Raji (cell line): ENCODE data around the gene GPR52.

ENCODE experiments used
- POLR2A ChIP-seq: IDR thresholded peaks from 2 replicates; pipeline ENCODE4 v1.6.1; 2011; ENCODE audit warnings: low read depth, low read length, control low read depth; ENCODE audit not compliant: insufficient read depth

GPR52 gene

GRCh38 chr1:174445351-174445750 lies 2.4 kb upstream of the GPR52 start:
- no peak for TF ChIP-seq POLR2A

GRCh38 chr1:174445817-174446216 lies 1.9 kb upstream of the GPR52 start:
- TF ChIP-seq POLR2A: no peak

- TF ChIP-seq POLR2A: no peak
Measured at GRCh38 chr1:174448531-174448883, 743 bp downstream of the GPR52 start.

- TF ChIP-seq POLR2A: no peak
Measured at GRCh38 chr1:174448974-174449373, 1.2 kb downstream of the GPR52 start.

GRCh38 chr1:174451408-174451807 lies 3.6 kb downstream of the GPR52 start:
- no peak for TF ChIP-seq POLR2A

GRCh38 chr1:174465855-174466254 lies 18.1 kb downstream of the GPR52 start:
- TF ChIP-seq POLR2A: no peak

DNA sequence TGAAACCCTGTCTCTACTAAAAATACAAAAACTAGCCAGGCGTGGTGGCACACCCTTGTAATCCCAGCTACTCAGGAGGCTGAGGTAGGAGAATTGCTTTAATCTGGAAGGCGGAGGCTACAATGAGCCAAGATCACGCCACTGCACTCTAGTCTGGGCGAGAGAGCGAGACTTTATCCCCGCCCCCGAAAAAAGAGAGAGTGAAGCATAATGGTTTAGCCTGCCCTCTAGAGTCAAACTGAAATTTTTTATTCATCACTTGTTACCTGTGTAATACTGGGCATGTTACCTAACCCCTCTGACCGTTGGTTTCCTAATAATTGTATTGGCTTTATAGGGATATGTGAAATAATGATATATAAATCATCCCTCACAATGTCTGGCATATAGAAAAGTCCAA lies 18.8 kb downstream of the GPR52 start:
- TF ChIP-seq POLR2A: no peak

GRCh38 chr1:174469052-174469451 lies 21.3 kb downstream of the GPR52 start:
- no peak for TF ChIP-seq POLR2A

- TF ChIP-seq POLR2A: no peak
Measured at GRCh38 chr1:174469687-174470086, 21.9 kb downstream of the GPR52 start.

DNA sequence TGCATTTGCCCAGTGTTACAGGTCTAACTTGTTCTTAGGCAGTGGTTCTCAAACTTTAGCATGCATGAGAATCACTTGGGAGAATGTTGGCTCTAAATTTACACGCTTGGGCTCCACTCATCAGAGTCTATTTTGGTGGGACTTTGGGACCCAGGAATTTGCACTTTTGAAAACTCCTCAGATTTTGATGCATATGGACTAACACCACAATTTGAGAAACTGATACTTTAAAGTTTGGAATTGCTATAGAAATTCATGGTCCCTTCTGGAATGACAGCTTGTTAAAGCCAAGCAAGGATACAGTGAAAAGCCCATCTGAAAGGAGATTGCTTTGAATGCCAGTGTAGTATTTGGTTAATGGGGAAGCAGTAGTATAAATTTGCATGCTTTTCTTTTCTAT lies 31.5 kb downstream of the GPR52 start:
- TF ChIP-seq POLR2A: no peak

DNA sequence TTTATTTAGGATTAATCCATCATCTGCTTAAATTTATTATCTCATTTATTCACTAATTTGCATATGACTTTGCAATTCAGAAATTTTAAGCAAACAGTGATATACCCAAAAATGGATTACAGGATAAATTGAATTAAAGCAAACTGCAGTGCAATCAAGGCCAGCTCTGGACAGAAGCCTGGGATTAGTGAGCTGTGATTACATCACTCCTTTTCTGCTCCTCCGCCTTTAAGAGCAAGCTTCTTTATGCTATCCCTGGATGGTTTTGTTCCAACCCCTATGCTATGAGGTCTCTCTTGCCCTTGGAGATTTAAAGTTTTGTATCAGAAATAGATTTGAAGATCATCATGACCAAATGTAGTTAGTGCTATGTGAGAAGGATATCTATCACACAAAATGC lies 32.6 kb downstream of the GPR52 start:
- TF ChIP-seq POLR2A: no peak

GRCh38 chr1:174491606-174492005 lies 43.8 kb downstream of the GPR52 start:
- no peak for TF ChIP-seq POLR2A

DNA sequence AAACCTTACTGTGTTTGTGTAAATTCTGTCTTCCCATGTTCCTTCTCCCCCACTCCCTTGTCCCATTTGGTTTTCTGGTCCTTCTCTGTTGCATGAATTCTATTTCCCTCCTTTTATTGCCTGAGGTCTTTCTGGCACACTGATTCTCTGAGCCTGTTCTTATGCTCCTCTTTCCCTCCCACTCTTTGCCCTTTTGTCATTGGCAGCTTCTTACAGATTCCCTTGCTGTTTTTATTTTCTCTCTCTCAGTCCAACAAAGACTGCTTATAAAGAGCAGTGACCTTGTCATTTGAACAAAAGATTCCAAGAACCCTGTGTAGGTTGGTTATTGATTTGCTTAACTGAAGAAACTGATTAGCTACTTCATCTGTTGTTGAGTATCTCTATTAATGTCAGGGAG lies 49.7 kb downstream of the GPR52 start:
- no peak for TF ChIP-seq POLR2A
